SHP77 treated with DMSO at 0.1 percent for 48 hours (cell line): ENCODE results near the gene DMWD.
"Not testable (repeated sequence)": the region's sequence is repeated elsewhere in the genome, so short reads cannot be mapped to it uniquely, and the experiment has no call there.

Source experiments
- DNase-seq: peaks from one replicate; lab custom pipeline; 2025; lab: John Stamatoyannopoulos, UW

DMWD gene

GRCh38 chr19:45816236-45817009, 23.8 kb upstream of the DMWD start:
- no peak for DNase-seq

- DNase-seq = no peak
Measured at GRCh38 chr19:45815481-45816216, 23.0 kb upstream of the DMWD start.

- no peak for DNase-seq
Measured at GRCh38 chr19:45814851-45815480, 22.3 kb upstream of the DMWD start, which contains the start of gene RSPH6A. RSPH6A (minus strand) TSS chr19:45815308; CDS start chr19:45815176, 132 bp downstream.

- no peak for DNase-seq
Measured at GRCh38 chr19:45814166-45814780, 21.6 kb upstream of the DMWD start.

- DNase-seq = no peak
Measured at GRCh38 chr19:45812297-45812696, 19.7 kb upstream of the DMWD start.

GRCh38 chr19:45809643-45810159, 17.1 kb upstream of the DMWD start:
- DNase-seq = peak; percentile 83

- DNase-seq = no peak
Measured at GRCh38 chr19:45805719-45806118, 13.1 kb upstream of the DMWD start.

- no peak for DNase-seq
Measured at GRCh38 chr19:45804959-45805230, 12.2 kb upstream of the DMWD start.

GRCh38 chr19:45804140-45804958, 11.7 kb upstream of the DMWD start:
- DNase-seq = no peak

- no peak for DNase-seq
Measured at GRCh38 chr19:45801603-45802175, 9.0 kb upstream of the DMWD start.

- DNase-seq = no peak
Measured at GRCh38 chr19:45800070-45800553, 7.5 kb upstream of the DMWD start.

GRCh38 chr19:45799541-45799940, 6.9 kb upstream of the DMWD start:
- DNase-seq = not testable (repeated sequence)

GRCh38 chr19:45798995-45799517, 6.4 kb upstream of the DMWD start:
- DNase-seq = peak; percentile 54

- DNase-seq = no peak
Measured at GRCh38 chr19:45794627-45795026, 2.0 kb upstream of the DMWD start.

- DNase-seq = no peak
Measured at GRCh38 chr19:45793876-45794275, 1.2 kb upstream of the DMWD start.

- DNase-seq = no peak
Measured at GRCh38 chr19:45793178-45793564, 526 bp upstream of the DMWD start.

- DNase-seq = no peak
Measured at GRCh38 chr19:45791744-45792469, 738 bp downstream of the DMWD start.

- DNase-seq = no peak
Measured at GRCh38 chr19:45790942-45791341, 1.7 kb downstream of the DMWD start.

- no peak for DNase-seq
Measured at GRCh38 chr19:45789035-45789786, 3.4 kb downstream of the DMWD start.
